Embryonic facial prominence (tissue), 1 donor: ENCODE data around the gene JPH3.

Experiments
- DNase-seq: peaks from one replicate; pipeline ENCODE4 v3.0.0-alpha.2; 2016; ENCODE audit errors: extremely low spot score

Gene JPH3

GRCh38 chr16:87626905-87627304 is 24.6 kb downstream of the JPH3 start:
- no peak for DNase-seq

- no peak for DNase-seq
Observed at GRCh38 chr16:87627542-87628245, 25.4 kb downstream of the JPH3 start.

DNA sequence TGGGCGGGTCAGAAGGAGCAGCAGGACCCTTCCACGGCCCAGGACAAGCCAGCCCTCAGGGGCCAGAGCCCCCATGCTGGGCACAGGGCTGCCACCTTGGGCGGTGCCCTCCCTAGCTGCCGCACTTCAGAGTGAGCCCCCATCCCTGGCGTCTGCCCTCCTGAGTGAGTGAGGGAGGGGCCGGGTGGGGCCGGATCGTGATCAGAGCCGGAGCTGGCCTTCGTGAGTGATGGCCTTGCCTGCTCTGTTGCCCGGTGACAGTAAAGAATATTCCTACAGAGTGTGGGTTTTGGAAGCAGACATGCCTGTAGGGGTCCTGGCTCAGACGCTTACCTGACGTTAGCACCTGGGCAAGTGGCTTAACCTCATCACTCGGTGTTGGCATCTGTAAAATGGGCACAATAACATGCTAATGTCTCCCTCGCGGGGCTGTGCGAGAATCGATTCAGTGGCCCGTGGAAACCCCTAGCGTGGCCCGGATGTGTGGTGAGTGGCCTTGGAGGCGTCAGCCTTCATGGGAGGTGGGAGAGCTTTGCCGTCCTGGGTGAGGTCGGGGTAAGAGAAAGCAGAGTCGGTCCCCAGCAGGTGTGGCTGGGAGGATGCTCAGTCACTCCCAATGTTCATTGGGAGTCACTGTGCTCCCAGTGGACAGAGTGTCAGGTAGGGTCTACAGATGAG is 26.1 kb downstream of the JPH3 start:
- no peak for DNase-seq

GRCh38 chr16:87628940-87629339 is 26.6 kb downstream of the JPH3 start:
- DNase-seq = no peak

DNA sequence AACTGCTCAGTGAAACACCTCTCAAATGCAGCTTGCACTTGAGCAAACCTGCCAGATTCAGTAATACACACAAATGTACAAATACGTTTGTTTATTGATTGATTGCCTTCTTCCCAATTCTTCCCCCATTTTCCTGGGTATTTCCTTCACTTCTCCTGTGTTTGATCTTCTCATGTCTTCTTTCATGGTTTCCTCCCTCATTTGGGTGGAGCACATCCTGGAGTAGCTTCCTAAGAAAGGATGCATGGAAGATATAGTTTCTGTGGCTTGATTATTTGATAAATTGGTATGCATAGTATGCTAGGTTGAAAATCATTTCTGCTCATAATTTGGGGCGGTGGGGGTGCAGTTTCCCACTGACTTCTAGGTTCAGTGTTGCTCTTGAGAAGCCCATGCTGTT is 28.8 kb downstream of the JPH3 start:
- DNase-seq = no peak

DNA sequence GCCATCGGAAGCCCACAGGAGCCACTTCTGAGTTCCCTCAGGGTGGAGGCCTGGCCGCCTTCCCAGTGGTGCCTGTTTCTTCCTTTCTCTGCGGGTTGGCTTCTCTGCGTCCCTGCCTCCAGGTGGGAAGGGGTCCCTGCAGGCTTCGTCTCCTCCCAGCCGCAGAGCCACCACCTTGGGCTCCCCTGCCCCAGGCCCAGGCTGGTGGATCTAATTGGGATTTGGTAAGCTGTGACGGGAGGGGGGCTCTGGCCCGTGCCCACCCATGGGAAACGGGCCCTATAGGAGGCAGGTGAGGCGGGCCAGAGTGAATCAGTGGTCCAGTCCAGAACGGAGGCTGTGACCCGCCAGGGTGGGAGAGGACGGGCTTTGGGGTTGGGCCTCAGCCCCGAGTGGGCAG is 32.1 kb downstream of the JPH3 start:
- no peak for DNase-seq

DNA sequence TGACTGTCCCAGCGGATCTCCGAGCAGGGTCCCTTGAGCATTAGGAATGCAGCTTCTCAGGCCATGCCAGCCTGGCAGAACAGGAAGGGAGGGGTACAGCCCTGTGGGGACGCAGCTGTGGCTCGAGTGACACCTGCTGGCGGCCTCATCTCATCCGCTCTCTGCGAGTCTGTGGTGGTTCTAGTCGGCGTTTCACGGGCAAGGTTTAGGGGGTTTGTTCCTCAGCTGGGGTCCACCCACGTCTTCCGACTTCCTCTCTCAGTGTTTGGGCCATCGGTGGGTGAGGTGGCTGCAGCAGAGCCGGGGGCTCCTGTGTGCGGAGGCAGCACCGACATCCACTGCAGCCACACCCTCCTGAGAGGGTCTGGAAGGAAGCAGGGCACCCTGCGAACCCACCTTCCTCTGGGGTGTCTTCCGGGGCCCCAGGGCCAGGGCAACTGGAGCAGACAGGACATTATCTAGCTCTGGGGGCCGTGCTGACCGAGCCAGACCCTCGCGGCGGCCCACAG is 33.3 kb downstream of the JPH3 start:
- DNase-seq = no peak

- peak; percentile 16 for DNase-seq
Observed at GRCh38 chr16:87636050-87636684, 33.9 kb downstream of the JPH3 start.

GRCh38 chr16:87636741-87637140 is 34.4 kb downstream of the JPH3 start:
- no peak for DNase-seq

DNA sequence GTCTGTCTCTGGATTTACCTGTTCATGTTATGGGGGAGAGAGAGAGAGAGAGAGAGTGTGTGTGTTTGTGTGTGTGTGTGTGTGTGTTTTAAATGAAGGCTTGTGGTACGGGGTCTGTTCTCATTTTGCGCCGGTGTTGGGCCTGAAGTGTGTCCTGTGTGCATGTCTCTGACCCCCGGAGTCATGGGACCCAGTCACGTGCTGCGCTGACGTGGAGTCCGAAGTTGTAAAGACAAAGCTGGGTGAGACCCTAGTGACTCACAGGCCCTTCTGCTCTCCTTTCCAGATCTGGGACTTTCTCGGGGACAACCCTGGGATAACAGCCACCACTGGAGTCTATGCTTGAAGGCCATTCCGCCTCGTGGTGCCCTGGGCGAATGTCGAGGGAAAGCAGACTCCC is 35.0 kb downstream of the JPH3 start:
- DNase-seq = no peak

DNA sequence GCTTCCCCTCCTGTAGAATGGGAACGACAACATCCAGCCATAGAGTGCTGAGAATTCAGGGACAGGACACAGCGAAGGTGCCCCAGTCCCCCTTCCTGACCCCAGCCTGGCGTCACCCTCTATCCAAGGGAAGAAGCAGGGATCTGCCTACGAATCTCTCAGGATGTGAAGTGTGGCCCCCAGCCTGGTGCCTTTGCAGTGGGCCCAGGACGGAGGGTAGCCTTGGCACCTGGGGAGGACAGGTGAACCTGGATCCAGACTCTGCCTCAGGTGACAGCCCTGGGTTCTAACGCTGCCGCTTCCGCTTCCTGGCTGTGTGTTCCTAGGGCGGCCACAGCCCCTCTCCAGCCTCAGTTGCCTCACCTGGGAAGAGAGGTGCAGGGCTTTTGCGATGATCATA is 36.4 kb downstream of the JPH3 start:
- DNase-seq = no peak

GRCh38 chr16:87641721-87642120 is 39.4 kb downstream of the JPH3 start:
- no peak for DNase-seq

GRCh38 chr16:87642491-87642890 is 40.2 kb downstream of the JPH3 start:
- no peak for DNase-seq

DNA sequence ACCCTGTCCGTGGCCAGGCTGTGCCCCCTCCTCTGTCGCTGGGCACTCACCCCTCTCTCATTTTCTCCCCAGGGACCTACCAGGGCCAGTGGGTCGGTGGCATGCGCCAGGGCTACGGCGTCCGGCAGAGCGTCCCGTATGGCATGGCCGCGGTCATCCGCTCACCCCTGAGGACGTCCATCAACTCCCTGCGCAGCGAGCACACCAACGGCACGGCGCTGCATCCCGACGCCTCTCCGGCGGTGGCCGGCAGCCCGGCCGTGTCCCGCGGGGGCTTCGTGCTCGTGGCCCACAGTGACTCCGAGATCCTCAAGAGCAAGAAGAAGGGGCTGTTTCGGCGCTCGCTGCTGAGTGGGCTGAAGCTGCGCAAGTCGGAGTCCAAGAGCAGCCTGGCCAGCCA is 41.9 kb downstream of the JPH3 start:
- no peak for DNase-seq

DNA sequence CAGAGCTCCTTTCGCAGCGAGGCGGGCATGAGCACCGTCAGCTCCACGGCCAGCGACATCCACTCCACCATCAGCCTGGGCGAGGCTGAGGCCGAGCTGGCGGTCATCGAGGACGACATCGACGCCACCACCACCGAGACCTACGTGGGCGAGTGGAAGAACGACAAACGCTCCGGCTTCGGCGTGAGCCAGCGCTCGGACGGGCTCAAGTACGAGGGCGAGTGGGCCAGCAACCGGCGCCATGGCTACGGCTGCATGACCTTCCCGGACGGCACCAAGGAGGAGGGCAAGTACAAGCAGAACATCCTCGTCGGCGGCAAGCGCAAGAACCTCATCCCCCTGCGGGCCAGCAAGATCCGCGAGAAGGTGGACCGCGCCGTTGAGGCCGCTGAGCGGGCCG is 42.3 kb downstream of the JPH3 start:
- DNase-seq = no peak

DNA sequence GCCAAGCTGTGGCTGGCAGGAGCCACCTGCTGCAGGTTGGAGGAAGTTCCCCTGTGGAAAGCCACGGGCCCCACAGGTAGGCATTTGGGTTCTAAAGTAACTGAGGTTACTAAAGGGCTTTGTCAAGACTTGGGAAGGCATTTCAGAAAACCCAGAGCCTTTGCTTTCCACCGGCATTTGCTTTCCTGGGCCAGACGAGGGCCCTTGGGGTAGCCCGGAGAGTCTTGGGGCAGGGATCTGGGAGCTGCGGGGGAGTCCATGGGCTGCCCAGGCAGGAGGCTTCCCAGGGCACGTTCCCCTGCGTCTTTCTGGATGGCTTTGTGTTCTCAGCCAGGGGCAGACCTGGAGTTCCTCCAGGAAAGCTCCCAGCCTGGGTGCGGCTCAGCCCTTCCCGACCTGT is 43.5 kb downstream of the JPH3 start:
- DNase-seq = no peak

GRCh38 chr16:87647431-87648185 is 45.3 kb downstream of the JPH3 start:
- DNase-seq = no peak

DNA sequence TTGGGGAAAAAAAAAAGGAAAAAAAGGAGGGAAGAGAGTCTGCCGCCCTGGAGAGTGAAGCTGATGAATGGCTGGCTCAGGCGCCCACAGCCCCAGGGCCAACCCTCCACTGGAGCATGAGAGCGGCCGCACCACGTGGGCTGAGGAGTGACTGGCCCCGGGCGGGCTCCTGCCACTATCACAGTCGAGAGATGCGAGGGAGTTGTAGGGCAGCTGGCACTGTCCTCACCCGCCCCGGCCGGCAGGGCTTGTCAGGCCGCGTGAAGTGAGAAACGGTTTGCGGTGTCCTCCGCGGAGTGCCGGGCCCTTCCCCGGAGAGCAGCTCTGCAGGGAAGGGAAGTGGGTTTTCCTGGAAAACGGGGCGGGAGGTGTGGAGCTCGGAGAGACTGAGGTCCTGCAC is 45.9 kb downstream of the JPH3 start:
- DNase-seq = no peak

- no peak for DNase-seq
Observed at GRCh38 chr16:87648698-87649487, 46.6 kb downstream of the JPH3 start.

DNA sequence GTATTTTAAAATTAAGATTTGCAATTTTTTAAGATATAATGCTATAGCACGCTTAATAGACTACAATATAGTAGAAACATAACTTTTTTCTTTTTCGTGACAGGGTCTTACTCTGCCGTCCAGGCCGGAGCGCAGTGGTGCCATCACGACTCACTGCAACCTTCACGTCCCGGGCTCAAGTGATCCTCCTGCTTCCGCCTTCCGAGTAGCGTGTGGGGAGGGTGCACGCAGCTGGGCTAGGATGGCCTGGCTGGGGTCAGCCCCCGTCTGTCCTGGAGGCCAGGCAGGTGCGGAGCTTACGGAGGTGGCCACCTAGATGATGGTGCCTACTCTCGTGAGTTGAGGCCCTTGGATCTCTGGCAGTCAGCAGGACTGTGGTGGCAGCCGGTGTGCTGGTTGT is 50.1 kb downstream of the JPH3 start:
- no peak for DNase-seq

GRCh38 chr16:87652799-87653198 is 50.5 kb downstream of the JPH3 start:
- DNase-seq = no peak
